NCI-H1436 treated with DMSO at 0.1 percent for 48 hours (cell line): ENCODE results near the gene ARHGAP10.
"Not testable (repeated sequence)": the region's sequence is repeated elsewhere in the genome, so short reads cannot be mapped to it uniquely, and the experiment has no call there.

Experiments
- DNase-seq: peaks from one replicate; lab custom pipeline; 2025; lab: John Stamatoyannopoulos, UW

Gene ARHGAP10

DNA sequence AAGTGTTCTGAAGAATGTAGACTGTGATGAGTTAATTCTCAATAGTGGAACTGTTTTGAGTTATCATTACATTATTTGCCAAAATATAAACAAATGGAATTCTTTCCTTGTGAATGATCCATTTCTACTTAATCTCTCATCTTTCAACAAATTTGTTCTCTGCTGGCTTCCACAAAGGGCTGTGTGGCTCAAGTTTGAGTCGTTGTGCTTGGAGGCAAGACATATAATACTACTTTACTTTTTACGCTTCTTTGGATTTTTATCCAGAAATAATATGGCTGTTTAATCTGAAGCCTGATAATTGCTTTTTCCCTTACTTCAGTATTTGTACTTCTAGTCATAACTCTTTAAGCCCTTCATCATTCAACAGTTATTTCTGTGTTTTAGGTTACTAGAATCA, 169.5 kb downstream of the ARHGAP10 start:
- DNase-seq = no peak

DNA sequence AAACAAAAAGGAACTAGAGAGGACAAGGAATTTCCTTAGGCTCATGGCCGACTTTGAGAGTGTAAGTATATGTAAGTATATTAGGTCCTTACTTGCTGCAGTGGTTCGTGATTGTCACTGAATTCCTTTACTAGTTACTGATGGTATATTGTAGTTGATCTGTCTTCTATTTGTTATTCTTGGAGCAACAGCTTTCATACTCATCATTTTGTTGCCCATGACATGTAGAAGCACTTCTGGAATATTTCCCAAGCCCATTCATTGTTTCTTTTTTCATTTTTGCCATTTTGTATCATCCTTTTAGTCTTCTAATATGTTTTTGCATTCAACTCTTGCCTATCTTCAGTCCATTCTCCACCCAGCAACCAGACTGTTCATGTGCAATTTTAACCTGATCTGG, 170.0 kb downstream of the ARHGAP10 start:
- DNase-seq = no peak

DNA sequence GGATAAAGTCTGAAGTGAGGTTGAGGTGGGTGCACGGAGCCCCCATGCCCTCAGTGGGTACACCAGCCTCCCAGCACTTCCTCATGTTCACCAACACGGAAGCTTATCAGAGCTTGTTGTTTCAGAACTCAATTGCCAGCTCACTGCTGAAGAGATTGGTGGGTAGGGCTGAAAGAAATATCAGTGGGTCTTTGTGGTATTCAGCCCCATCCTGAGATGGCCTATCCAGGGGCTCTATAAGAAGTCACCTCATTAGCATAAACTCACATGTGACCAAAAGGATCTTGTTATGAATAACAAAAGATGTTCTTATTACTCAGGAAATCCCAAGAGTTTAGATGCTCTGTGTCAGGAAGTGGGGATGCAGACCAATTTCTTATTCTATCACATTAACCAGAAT, 177.3 kb downstream of the ARHGAP10 start:
- DNase-seq = no peak

DNA sequence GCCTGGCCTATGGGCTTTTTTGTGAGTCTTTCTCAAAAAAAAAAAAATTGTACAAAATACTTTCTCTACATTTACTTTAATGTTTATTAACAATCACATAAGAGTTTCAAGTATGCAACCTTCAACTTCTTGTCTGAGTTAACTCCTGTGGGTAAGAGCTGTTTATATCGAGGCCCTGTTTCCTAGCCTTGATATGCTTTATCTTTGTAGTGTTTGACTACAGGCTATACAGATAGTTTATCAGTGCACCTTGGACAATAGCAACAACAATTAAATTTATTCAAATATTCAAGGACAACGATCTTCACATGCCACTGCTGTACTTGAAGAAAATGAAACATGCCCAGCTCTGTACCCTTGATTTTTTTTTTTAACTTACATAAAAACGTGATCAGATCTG, 178.4 kb downstream of the ARHGAP10 start:
- no peak for DNase-seq

DNA sequence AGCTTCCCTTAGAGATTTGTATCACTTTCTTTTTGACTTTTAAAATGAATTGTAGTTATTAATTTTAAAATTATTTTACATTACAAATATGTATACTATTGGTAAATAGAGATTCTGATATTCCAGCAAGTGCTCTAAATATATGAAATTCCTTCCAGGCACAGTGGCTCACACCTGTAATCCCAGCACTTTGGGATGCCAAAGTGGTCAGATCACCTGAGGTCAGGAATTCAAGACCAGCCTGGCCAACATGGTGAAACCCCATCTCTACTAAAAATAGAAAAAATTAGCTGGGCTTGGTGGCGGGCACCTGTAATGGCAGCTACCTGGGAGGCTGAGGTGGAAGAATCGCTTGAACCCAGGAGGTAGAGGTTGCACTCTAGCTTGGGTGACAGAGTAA, 180.2 kb downstream of the ARHGAP10 start:
- not testable (repeated sequence) for DNase-seq

DNA sequence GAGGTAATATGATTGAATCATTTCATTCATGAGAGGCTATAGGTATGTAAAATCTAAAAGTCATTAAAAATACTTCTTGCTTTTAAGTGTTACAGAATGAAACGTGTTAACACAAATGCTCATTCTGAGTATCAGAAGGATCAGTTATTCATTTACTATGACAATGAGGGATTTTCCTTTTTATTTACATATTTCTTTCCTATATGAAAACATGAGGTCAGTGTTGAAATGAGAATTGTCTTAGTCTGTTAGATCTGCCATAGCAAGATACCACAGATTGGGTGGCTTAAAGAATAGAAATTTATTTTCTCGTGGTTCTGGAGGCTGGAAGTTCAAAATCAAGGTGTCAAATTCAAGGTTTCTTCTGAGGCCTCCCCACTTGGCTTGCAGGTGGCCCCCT, 181.2 kb downstream of the ARHGAP10 start:
- no peak for DNase-seq

DNA sequence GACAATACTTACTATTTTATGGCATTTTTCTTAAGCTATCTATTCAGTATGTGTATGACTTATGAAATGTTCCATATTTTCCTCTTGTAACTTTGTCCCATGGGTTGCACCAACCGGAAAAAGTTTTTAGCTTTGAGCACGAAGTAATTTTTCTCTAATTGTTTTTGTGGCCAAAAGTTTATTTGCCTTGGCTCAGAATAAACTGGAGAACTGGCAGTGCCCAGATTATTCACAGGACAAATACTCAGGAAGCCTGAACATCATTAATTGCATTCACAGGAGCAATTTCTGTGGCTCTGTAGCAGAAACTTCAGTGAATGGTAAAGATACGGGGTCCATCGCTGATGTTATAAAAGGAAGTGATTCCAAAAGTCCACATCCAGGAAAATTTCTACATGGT, 184.5 kb downstream of the ARHGAP10 start:
- DNase-seq = no peak

DNA sequence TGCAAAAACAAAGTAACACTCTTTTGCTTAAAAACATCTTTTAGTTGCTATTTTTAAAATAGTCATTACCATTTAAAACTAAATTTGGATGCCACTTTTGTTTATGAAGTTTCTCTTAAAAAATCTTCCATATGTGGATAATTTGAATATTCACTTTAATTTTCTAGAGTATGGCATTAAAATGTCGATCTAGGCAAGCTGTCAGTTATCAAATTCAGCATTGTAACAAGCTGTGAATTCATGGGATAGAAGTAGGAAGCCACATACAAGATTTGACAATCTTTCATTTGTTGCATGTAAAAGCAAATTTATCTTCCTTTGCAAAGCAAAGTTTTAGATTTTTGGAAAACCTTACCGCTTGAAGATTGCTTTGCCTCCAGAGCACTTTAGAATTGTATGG, 191.5 kb downstream of the ARHGAP10 start:
- no peak for DNase-seq

DNA sequence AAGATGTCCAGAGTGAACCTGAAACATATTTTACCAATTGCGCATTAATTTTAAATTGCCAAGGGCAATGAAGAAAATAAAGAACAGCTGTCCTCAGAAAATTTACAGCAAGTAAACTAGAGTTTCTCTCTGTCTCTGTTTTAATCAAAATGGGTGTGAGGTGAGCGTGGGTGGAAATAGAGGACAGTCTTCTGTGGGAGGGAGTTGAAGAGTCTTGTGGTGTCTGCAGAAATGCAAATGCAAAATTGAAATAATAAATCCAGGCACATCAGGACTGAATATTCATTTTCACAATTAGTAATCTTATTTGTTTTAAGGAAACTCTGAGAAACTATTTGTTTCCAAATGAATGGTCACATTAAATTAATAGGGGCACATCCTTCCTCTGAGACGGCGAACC, 192.0 kb downstream of the ARHGAP10 start:
- no peak for DNase-seq

DNA sequence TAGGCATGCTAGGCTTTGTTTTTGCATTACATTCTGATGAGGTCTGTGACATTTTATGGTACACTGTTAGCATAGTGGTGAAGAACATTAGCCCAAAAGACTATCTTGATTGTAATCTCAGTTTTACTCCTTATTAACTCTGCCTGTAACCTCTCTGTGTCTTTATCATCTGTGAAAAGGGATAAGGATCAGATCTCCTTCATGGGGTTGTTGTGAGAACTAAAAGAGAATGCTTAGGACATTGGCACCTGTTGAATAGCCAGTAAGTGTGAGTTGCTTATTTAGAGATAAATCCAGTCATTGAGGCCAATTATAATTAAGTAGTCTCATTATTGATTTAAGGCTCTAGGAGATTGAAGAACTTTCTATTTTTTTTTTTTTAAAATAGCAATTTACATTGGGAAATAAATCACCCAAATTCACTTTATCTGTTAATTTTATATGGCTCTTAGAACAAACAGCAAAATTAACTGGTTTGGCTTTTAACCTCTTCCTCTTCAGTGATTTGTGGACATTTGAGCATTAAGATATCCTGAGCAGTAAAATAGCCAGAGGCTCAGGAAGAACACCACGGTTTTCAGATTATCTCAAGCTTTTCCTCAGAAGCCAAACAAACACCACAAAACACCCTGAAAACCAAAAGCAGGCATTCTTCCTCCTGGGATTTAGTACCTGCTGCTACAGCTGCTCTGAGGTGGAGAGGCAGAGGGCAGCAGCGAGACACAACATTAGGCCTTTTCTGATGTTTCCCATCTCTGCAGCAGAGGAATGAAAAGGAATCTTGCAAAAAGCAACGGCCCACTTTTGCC, 192.9 kb downstream of the ARHGAP10 start:
- peak; percentile 1 for DNase-seq

DNA sequence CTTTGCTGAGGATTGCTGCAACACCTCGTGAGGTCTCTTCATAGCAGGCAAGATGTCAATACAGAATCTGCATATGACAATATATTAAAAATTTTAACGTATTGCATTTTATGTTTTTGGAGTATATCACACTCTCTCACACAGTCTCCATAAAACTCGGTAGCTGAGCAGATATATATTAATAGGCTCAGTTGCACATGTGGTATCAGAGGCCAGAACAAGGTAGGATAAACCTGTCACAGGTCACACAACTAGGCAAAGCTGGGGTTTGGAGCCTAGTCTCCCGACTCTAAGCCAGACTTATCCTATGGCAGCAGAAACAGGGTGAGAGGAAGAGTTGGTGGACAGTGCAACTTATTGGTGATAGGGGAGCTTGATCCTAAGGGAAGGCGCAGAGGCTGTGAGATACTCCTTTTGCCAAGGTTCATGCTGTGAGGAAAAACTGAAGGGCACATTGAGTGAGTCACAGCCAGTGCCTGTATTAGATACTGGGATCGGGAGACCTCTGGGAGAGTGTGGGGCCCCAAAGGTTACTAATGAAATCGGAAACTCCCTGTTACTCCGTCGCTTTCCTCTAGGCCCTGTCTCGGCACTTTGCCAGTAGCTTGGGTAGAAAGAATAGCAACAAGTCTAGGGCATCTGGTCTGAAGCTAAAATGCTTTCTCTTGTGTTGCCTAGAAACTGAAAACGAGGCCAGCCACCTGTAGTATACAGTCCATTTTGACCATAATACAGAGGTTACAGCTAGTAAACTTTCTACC, 195.7 kb downstream of the ARHGAP10 start:
- no peak for DNase-seq

DNA sequence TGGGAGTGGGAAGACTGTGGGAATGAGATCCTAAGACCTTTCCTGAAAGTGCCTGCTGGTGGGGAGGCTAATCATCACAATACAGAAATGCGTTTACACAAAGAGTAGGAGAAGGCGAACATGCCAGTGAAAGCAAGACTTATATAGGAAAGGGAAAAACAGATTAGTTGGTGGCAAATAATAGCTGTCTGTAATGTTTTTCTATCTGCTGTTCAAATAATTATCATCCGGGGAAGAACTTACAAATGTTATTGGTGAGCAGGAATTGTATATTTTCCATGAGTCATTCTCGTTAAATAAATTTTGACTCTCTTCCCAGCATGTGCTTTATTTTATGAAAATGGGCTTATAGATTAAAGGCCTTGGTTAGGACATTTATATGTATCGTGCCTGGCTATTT, 196.5 kb downstream of the ARHGAP10 start:
- no peak for DNase-seq

DNA sequence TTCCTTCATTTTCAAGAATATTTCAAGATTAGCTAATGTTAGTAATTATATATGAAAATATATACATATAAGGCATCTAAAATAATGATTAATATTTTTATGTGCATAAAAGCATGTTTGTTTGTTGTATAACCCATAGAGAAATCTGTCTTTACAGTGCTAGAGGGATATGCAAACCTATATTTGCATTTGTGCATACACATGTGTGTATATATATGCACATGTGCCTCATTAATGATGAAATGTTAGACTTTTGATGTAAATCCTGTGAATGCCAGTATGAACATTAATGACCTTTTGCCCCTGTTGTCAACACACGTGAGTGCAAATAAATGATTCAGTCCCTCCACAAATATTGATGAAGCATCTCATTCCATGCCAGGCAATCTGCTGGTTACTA, 197.9 kb downstream of the ARHGAP10 start:
- DNase-seq = no peak

DNA sequence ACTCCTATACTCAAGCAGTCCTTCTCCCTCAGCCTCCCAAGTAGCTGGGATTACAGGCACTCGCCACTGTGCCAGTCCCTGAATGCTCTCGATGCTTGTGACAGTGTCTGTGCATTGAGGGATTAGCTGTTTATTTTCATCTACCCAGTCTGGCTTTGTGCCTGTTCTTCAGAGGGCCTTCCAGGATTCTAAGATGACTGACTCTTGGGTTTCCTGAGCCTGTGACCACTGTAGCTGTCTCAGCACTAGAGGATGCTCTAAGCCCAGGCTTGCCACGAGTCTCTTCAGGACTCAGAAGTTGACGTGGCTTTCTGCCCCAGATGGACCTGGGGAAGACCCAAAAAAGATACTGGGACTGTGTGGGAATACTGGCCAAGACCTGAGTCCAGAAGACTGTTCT, 201.4 kb downstream of the ARHGAP10 start:
- DNase-seq = no peak

DNA sequence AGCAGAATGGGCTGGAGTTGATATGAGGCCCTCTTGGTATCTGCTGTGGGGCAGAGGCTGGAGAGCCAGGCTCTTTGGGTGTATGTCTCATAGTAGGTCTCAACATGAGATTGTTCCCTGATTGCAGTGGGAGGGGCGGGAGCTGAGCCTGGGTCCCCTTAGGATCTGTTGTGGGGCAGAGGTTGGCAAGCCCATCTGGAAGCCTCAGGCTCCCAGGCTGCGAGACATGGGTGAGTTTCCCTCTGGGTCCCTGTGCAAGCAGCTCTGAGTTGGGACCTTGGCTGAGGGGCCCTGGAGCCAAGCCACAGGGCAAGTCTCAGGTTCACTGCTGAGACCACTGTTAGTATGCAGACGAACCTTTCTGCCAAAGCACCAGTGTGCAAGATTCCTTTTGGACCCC, 201.9 kb downstream of the ARHGAP10 start:
- no peak for DNase-seq

DNA sequence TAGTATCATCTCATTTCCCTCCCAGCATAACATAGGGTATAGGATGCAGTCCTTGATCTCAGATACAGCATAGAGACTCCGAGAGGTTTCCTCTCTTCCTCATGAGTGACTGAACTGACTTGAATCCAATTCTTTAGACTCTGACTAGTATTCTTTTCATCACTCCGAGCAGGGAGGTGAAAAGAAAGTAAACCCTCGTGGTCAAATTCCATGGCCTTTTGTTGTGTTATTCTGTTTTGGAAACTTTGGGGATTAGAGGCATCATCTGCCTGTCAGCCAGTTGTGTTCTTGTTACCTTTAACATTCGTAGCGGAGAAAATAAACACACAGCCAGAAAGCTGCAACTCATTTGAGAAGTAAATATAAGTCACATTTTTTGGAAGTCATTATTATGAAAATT, 206.6 kb downstream of the ARHGAP10 start:
- no peak for DNase-seq

DNA sequence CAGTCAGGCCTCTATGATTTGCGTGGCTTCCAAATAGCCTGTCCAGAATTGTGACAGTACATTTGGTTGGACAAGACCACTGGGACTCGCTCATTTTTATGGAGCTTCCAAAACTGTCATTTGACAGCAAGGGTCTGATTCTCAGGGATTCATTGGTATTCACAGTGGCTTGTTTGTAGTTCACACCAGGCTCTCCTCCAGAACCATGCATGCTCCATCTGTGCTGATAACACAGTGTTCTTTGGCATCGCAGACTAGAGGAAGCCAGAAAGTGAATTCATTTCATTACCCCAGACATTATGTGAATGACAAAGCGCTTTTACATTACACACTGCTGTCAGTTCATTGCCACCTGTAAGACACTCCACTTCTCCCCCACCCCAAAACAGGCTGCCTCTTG, 208.3 kb downstream of the ARHGAP10 start:
- no peak for DNase-seq

DNA sequence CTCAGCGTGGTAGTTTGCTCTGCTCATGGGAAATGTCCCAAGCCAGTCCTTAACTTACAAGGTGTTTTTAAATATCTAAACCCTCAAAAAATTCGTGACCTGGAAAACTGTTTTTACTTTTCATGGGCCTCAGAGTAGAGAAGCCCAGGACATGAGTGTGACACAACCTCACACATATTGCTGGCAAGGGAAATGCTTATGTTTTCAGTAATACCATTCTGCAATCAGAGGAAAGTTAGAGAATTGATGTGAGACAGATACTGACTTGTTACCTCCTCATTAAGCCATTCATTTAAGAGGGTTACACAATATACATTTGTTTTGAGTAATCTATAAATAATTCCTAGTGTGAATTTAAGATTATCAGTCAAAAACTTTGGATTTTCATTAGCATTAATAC, 209.5 kb downstream of the ARHGAP10 start:
- no peak for DNase-seq

DNA sequence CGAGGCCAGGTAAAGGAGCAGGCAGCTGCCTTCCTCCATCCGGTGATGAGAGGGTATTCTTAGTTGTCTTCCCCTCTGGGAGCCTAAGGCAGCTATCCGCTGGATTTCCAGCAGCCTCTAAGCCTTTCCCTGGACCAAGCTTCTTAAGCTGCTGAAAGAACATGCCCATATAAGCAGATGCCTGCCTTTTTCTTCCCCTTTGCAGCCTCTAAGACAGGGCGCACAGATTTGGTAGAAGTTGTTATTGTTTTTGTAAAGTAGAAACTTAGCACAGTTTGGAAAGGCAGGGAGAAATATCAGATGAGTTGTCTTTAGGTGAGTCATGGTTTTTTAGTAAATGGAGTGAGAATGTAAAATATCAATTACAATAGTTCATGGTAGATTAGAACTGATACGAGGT, 210.8 kb downstream of the ARHGAP10 start:
- no peak for DNase-seq

DNA sequence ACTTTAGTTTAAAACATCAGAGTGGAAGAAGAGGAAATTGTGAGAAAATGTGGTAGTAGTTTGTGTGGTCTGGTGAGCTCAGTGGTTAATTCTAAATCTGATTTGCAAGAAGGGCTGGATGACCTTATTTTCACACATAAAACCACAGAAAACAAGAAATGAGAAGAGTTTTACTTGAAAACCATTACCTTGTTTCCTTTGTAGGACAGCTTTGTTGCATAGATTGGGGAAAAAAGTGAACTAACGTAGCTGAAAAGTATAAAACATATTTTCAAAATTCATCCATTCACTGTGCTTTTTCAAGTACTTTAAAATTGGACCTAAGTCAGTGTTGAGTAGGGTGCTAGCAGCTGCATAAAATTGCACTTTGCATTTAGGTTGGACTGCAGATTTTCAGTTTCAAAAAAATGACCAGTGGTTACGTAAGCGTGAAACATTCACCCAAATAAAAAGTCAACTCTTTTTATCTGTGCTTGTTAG, 211.3 kb downstream of the ARHGAP10 start:
- DNase-seq = no peak

DNA sequence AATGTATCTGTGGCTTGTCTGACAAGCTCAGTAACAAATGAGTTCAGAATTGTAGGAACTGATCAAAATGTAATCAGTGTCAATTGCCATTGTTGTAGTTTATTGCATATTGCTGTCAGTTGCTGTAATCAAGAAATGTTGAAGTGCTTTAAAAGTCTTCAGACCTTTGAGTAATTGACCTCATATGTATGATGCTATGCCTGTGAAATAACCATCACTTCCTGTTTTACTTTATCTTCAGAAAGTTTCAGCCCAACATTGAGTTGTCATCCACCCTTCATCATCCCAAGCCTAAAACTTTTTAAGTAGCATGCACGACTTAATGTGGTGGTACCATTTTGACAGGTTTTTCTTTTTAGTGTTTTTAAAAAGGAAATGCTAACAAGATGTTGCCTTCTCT, 212.4 kb downstream of the ARHGAP10 start:
- no peak for DNase-seq

DNA sequence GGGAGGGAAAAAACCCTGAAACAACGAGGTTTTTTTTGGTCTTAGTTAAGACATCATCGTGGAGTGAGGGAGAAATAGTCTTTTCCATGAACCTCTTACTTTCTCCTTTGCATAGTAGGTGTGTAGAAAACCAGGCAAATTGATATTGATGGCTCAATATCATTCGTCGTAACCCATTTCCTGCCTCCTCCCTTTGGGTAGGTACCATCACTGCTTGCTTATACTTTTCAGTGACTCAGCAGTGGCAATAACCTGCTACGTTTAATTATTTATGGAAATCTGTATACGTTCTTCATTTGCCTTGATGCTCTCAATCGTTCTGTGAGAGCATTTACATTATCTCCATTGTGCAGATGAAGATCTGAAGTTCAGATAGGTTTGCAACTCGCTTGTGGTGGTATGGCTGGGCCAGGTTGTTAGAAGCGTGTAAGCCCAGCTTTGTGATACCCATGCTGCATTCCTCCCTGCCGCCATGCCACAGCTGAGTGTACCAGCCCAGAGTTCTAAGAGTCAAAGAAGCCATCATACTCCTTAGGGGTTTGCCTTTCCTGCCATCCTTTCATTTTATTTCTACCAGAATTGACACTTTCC, 212.9 kb downstream of the ARHGAP10 start:
- no peak for DNase-seq

DNA sequence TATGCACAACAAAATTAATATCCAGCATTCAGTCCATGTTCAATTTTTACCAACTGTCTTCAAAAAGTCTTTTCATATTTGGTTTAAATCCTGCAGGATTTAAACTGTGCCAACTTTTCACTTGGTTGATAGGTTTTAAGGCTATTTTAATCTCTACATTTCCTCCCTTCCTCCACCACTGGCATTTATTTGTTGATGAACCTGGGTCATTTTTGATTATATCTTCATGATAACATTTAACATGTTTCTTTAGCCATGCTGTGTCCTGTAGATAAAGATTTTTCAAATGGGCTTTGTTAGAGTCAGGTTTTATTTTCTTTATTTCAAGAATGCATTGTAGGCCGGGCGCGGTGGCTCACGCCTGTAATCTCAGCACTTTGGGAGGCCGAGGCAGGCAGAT, 216.4 kb downstream of the ARHGAP10 start:
- DNase-seq = no peak
